GM10266 (cell line): Measurements from ENCODE around the gene ERN2.

Experiments
- DNase-seq: peaks from one replicate; pipeline ENCODE4 v3.0.0; 2012; ENCODE audit errors: extremely low spot score
- CTCF ChIP-seq: IDR thresholded peaks from 2 replicates; pipeline ENCODE4 v1.5.1; 2012; ENCODE audit warnings: mild to moderate bottlenecking, low read depth; ENCODE audit not compliant: control insufficient read depth, insufficient read depth; ENCODE audit errors: missing control alignments

Gene ERN2

GRCh38 chr16:23702951-23703350, 10.1 kb downstream of the ERN2 start:
- DNase-seq: no peak
- no peak for TF ChIP-seq CTCF

GRCh38 chr16:23701045-23701444, 12.0 kb downstream of the ERN2 start:
- no peak for TF ChIP-seq CTCF
- no peak for DNase-seq

GRCh38 chr16:23700509-23700908, 12.5 kb downstream of the ERN2 start:
- no peak for TF ChIP-seq CTCF
- no peak for DNase-seq

GRCh38 chr16:23700093-23700492, 12.9 kb downstream of the ERN2 start:
- no peak for DNase-seq
- no peak for TF ChIP-seq CTCF

- no peak for TF ChIP-seq CTCF
- no peak for DNase-seq
Measured at GRCh38 chr16:23699100-23699499, 13.9 kb downstream of the ERN2 start.

GRCh38 chr16:23695756-23696155, 17.3 kb downstream of the ERN2 start:
- TF ChIP-seq CTCF: no peak
- no peak for DNase-seq

- TF ChIP-seq CTCF: no peak
- DNase-seq: no peak
Measured at GRCh38 chr16:23694644-23695373, 18.2 kb downstream of the ERN2 start.
